Epidermal melanocyte (primary cell): Measurements from ENCODE around the gene LYZL1.
"Not testable (repeated sequence)": the region's sequence is repeated elsewhere in the genome, so short reads cannot be mapped to it uniquely, and the experiment has no call there.

Experiments used
- DNase-seq: peaks from one replicate; pipeline ENCODE4 v3.0.0; 2011; ENCODE audit warnings: low spot score; ENCODE audit not compliant: insufficient read length

Gene LYZL1

DNA sequence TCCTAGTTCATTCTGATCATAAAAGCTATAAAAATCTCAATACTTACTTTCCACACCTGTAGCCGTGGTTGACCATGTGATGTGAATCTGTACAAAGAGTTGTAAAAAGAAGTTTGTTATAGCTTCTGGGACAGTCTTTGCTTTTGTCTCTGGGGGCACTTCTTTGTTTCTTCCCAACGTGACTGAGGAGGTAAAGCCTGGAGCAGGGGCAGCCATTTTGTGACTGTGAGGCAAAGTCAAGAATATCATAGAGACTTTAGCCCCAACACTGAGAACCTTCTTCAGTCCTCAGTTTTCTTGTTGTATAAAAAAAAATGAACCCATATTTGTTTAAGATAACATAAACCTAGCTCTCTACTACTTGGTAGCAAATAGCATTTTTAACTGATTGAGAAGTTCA lies 29.4 kb upstream of the LYZL1 start:
- DNase-seq = no peak

DNA sequence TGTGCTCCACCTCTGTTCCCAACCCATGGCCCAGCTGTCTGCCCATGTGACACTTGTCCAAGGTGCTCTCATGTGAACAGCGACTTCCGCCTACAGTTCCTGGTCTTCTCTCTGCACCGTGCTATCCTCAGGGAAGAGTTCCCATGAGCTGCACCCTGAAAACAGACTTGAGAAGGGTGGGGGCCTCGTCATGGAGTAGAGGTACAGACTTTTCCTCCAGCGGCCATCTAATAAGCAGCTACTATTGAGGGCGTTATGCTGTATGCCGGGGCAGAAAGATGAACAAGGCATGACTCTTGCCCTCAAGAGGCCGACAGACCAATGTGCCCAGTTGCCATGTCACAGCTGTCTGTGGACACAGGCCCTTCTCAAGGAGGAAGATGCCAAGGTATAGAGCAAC lies 25.4 kb upstream of the LYZL1 start:
- DNase-seq = no peak

DNA sequence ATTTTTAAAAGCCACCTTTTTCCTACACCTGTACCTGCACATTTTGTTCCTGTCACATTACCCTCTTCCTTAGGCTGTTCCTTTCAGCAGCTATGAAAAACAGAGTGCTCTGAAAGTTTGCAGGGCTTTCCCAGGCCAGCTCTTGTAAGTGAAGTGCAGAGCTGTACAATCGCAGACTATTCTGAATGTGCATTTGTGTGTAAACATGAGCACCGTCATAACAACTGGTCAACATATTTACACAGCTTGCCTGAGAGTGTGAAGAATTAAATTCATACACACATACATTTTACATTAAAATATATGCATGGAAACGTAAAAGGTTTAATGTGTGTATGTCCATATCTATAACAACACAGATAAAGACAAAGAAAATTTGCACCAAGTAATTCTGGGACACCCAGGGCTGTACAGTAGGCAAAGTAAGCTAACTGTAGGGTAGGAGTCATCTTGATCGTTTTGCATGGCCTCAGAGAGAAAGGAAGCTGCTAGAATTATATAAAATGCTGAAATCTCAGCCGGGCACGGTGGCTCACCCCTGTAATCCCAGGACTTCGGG lies 23.6 kb upstream of the LYZL1 start:
- DNase-seq = no peak

- no peak for DNase-seq
Measured at GRCh38 chr10:29266641-29267040, 22.2 kb upstream of the LYZL1 start.

DNA sequence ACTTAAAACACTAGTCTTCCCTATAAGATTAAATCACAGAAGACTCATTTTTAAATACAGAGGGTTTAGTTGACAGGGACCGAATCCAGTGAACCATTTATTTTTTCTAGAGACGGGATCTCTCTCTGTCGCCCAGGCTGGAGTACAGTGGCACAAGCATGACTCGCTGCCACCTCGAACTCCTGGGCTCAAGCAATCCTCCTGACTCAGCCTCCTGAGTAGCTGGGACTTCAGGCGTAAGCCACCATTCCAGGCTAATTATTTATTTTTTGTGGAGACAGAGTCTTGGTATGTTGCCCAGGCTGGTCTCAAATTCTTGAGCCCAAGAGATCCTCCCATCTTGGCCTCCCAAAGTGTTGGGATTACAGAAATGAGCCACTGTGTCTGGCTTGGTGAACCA lies 20.9 kb upstream of the LYZL1 start:
- no peak for DNase-seq

DNA sequence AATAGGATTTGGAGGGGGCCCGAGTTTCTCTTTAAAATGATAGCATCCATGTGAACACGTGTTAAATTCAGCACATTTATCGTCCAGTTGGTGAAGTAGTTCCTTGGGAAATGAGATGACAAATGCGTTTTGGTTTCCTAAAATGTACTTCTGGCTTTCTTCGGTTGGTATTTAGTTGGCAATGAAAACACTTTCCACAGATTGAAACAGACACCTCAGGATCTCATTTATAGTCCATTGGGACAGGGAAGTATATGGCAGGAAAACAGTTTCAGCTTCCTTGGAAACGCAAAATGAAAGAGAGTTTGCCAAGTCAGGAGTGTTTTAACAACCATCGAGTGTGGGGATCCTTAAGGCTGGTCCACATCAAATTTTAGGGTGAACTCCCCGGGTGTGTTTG lies 19.4 kb upstream of the LYZL1 start:
- no peak for DNase-seq

- no peak for DNase-seq
Measured at GRCh38 chr10:29270883-29271282, 18.0 kb upstream of the LYZL1 start.

DNA sequence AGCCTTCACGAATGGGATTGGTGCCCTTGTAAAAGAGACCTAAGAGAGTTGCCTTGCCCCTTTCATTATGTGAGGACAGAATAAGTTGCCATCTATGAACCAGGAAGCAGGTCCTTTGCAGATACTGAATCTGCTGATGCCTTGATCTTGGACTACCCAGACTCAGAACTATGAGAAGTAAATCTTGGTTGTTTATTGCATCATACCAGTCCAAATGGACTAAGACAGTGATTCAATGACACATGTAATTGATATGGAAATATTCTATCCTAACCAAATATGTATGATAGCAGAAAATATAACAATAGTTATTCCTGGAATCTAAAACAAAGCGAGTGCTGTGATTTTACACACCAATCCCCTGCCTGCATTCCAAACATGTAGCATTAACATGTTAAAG lies 17.0 kb upstream of the LYZL1 start:
- DNase-seq = no peak

DNA sequence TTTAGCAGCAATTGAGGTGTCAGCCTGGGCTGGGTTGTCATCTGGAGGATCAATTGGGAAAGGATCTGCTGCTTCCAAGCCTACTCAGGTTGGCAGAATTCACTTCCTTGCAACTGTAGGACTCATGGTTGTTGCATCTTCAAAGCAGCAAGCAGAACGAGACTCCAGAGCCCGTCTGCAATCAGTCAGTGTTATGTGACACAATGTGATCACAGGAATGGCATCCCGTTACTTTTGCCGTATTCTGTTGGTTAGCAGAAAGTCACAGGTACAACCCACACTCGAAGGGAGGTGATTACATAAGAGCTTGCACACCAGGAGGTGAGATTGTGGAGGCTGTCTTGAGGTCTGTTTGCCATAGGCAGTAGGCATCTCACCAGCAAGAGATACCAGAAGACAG lies 15.4 kb upstream of the LYZL1 start:
- no peak for DNase-seq

GRCh38 chr10:29276251-29276850 lies 12.5 kb upstream of the LYZL1 start:
- DNase-seq = no peak

DNA sequence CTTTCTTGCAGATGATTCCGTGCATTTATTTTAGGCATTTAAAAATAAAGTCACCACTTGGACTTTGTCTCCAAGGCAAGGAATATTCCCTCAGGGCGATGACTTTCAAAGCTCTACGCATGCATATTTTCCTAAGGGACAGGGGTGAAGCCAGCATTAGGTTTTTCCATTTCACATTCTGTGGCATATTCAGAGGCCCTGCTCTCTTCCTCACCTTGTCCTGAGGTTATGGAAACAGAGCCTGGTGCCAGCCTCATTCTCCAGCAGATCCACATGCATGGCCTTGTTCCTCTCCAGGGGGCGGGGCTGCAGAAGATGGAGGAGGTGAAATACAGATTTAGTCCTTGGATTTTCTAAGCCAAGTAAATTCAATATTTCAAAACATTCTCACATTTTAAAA lies 11.6 kb upstream of the LYZL1 start:
- no peak for DNase-seq

GRCh38 chr10:29279779-29280487 lies 8.9 kb upstream of the LYZL1 start:
- no peak for DNase-seq

- DNase-seq = no peak
Measured at GRCh38 chr10:29280488-29280840, 8.4 kb upstream of the LYZL1 start.

DNA sequence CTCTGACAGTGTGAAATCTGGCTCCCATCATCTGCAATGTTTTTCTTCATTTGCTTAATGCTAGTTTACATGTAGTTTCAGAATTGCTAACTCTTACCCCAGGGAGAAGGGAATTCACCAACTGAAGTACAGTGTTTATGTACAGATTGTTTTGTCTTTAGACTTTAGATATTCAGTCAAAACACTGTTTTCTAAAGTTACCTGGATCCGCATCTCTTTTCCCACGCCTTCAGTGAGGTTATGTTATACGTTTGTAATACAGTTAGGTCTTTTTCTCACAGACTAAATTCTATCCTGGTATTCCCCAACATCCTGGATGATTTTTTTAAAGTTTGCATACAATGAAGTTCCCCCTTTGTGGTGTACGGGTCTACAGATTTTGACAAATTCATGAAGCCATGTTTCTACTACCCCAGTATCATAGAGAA lies 3.2 kb upstream of the LYZL1 start:
- no peak for DNase-seq

- no peak for DNase-seq
Measured at GRCh38 chr10:29287635-29288034, 1.2 kb upstream of the LYZL1 start.

- DNase-seq = not testable (repeated sequence)
Measured at GRCh38 chr10:29291561-29291960, 2.7 kb downstream of the LYZL1 start.

- not testable (repeated sequence) for DNase-seq
Measured at GRCh38 chr10:29292406-29292805, 3.5 kb downstream of the LYZL1 start.

- DNase-seq = no peak
Measured at GRCh38 chr10:29295813-29296212, 6.9 kb downstream of the LYZL1 start.

DNA sequence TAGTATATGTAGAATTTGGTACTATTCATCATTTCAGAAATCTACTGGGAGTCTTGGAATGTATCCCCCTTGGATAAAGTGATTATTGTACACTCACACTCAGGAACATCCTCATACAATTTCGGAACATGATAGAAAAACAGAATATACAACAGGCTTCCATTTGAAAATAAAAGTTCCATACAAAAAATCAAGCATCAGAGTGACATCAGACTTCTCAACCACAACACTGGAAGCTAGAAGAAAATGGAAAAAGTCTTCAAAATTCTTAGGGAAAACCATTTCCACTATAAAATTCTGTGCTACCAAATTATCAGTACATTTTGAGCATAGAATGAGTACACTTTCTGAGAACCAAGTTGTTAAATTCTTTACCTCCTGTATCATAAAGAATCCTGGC lies 8.8 kb downstream of the LYZL1 start:
- no peak for DNase-seq

GRCh38 chr10:29301359-29301910 lies 12.6 kb downstream of the LYZL1 start:
- DNase-seq = no peak

GRCh38 chr10:29302499-29302898 lies 13.6 kb downstream of the LYZL1 start:
- no peak for DNase-seq

- DNase-seq = peak; percentile 91
Measured at GRCh38 chr10:29304264-29304994, 15.6 kb downstream of the LYZL1 start.
